Kidney epithelial cell (primary cell): ENCODE data around the gene ZBP1. TPM values are rescaled to one million over a fixed set of nuclear protein-coding genes. Genes with fewer than 3 reads are reported as not detected.

Source experiments
- DNase-seq: peaks from one replicate; pipeline ENCODE4 v3.0.0-alpha.2; 2010; ENCODE audit warnings: low read depth
- H3K27me3 ChIP-seq: 2 replicates; pipeline ENCODE4 v1.6.0; 2011; ENCODE audit warnings: low read length; ENCODE audit not compliant: control insufficient read depth, insufficient read depth
- H3K36me3 ChIP-seq: 2 replicates; pipeline ENCODE4 v1.5.1; 2011; ENCODE audit warnings: low read length; ENCODE audit not compliant: control insufficient read depth, insufficient read depth
- H3K4me3 ChIP-seq: 2 replicates; pipeline ENCODE4 v1.5.1; 2011; ENCODE audit warnings: low read depth, mild to moderate bottlenecking, control low read depth, low read length
- total RNA-seq: library from RNA; depleted of rRNA; stranded (reverse); fragments of >200 nt; gene quantifications from 2 replicates; pipeline ENCODE4 v1.2.3, GENCODE V29; 2015
- TF ChIP-seq, protein P1 (sequence below): IDR thresholded peaks from 2 replicates; pipeline ENCODE4 v1.5.1; 2011; ENCODE audit warnings: mild to moderate bottlenecking, moderate library complexity, low read length, control low read depth, inconsistent platforms; ENCODE audit not compliant: insufficient read depth, poor library complexity, severe bottlenecking

The ZBP1 gene
- total RNA-seq, 1 donor from 2014 or later = not detected

DNA sequence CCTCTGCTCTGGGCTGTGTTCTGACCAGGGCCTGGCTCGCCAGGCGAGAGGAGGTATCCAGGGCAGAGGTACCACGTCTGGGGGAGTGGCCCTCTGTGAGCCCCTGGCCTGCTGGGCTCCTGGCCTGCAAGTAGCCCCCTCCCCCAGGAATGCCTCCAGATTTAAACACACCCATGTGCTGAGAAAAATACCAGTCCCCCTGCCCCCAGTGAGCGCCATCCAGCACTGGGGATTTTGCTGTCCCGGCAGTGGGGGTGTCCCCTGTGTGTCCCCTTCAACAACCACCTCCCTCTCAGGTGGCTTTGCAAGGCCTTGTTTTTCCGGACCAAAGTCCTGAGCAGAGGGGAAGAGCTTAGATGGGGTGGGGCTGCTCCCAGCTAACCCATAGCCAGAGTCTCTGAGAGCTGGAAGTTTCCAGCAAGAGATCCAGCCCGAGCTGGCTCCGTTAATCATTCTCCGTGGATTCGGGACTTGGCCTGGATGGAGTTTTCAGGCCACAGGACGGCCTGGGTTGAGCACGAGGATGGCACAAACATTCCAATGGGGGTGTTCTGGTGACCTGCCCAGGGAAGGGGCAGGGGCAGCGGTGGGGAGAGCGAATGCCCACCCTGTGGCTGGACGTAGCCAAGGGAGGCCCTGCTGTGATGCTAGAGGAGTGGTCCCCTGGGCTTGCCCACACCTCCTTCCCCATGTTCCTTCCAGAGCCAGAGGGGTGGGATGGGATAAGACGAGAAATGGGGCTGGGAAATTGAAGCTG is 30.3 kb downstream of the ZBP1 start:
- Histone ChIP-seq H3K4me3 (no peak overlapping the region), H3K36me3 (no peaks in the 10 kb centered on the region), H3K27me3 (peaks cover 50% of the 10 kb centered on the region)
- TF ChIP-seq, protein P1, sequence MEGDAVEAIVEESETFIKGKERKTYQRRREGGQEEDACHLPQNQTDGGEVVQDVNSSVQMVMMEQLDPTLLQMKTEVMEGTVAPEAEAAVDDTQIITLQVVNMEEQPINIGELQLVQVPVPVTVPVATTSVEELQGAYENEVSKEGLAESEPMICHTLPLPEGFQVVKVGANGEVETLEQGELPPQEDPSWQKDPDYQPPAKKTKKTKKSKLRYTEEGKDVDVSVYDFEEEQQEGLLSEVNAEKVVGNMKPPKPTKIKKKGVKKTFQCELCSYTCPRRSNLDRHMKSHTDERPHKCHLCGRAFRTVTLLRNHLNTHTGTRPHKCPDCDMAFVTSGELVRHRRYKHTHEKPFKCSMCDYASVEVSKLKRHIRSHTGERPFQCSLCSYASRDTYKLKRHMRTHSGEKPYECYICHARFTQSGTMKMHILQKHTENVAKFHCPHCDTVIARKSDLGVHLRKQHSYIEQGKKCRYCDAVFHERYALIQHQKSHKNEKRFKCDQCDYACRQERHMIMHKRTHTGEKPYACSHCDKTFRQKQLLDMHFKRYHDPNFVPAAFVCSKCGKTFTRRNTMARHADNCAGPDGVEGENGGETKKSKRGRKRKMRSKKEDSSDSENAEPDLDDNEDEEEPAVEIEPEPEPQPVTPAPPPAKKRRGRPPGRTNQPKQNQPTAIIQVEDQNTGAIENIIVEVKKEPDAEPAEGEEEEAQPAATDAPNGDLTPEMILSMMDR = no peak
- DNase-seq = no peak

DNA sequence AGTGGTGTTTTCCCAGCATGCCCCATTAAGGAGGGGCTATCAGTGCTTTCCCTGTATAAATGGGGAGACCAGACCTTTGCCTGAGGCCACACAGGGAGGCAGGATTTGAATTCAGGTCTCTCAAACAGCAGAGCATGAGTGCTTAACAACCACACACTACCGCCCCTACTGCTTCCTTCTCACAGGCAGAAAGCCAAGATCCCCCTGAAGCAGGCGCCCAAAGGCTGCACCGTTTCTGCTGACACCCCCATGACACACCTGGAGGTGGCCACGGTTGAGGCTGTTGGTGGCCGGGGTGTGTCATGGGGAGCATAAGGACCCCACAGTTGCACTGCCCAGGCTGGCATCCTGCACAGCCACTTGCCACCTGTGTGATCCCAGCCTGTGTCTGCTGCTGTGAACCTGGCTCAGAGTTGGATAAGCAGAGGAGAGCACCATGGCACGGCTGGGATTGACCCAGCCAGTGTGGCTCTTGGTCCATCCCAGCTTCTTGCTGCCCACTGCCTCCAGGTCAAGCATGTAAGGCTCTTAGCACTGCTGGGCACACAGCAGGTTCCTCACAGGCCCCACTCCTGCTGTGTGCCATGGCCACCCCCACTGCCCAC is 31.0 kb downstream of the ZBP1 start:
- Histone ChIP-seq H3K4me3 (no peak overlapping the region), H3K27me3 (peaks cover 55% of the 10 kb centered on the region), H3K36me3 (no peaks in the 10 kb centered on the region)
- TF ChIP-seq, protein P1 = no peak
- DNase-seq = no peak

DNA sequence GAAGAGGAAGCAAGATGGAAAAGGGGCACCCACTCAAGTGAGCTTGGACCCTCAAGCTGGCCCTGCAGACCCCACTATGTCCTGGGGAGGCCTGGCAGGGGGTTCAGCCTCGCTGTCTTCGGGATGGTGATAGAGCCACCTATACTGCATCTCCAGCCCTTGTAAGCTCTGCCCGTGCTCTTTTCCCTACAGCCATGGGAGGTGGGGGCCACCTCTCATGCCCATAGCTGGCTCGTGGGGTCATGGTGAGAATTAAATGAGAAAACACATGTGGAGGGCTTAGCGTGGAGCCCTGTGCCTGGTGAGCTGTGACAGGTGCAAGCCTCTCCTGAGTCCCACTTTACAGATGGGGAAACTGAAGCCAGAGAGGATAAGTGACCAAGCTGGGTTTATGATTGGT is 31.6 kb downstream of the ZBP1 start:
- no peak for DNase-seq
- peaks cover 56% of the 10 kb centered on the region for H3K27me3 ChIP-seq

DNA sequence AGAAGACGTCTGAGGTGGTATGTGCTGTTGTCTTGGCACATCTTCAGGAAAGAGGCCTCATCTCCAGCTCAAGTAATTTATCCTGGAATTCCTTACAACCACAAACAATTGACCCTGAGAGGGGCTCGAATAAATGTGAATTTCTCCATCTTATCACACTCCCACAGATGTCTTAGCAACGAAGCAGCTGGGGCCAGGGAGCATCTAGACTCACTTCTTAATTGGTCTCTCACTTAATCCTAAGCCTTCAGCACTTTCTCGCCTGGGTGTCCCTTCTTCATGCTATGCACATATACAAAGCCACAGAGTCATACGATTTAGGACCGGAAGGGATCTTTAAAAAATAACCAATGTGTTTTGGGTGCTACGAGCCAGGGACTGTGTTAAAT is 32.2 kb downstream of the ZBP1 start:
- DNase-seq = no peak
- H3K36me3 ChIP-seq = no peaks in the 10 kb centered on the region
- TF ChIP-seq, protein P1 = no peak
- H3K27me3 ChIP-seq = peaks cover 57% of the 10 kb centered on the region
- no peak overlapping the region for H3K4me3 ChIP-seq

More for the DNA sequence above, 31.6 kb downstream of the ZBP1 start:
- Histone ChIP-seq H3K4me3 (no peak overlapping the region), H3K36me3 (no peaks in the 10 kb centered on the region)
- TF ChIP-seq, protein P1 = no peak

DNA sequence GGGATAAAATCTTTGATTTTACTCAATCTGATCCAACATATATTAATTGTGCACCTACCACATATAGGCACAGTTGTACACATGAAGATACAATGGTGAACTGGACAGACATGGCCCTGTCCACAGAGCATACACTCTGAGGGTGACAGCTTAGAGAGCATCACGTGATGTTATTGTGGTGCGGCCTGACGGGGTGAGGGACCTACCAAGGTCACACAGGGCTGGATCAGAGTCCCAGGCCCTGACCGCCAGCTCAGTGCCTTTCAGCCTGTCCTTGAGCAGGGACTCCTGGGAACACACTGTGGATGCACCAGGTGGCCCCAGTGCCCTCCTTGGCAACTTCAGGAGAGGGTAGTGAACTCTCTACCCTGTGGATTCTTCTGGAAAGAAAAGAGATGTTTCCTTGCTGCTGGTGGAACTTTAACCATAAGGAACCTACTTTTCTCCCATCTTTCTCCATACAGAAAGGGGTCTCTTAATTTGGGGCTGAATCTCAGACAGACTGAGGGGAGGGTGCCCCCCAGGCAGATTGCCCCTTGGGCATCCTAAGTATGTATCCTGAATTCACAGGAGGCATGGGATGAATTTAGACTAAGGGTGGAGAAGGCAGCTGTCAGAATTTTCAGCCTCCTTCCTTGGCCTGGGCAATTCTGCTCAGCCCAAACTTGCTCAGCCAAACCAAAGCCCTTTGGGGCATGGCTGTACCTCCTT is 32.8 kb downstream of the ZBP1 start:
- TF ChIP-seq, protein P1 = no peak
- DNase-seq = no peak
- Histone ChIP-seq H3K27me3 (peaks cover 55% of the 10 kb centered on the region), H3K36me3 (no peaks in the 10 kb centered on the region), H3K4me3 (no peak overlapping the region)
